GM12891 (cell line): Measurements from ENCODE around the gene FARS2.

Experiments
- PAX5 ChIP-seq: IDR thresholded peaks from 2 replicates; pipeline ENCODE4 v1.6.1; 2011; ENCODE audit warnings: low read length, moderate library complexity, mild to moderate bottlenecking; ENCODE audit not compliant: insufficient read depth, severe bottlenecking
- POLR2A ChIP-seq: IDR thresholded peaks from 2 replicates; pipeline ENCODE4 v1.6.1; 2011; ENCODE audit warnings: low read depth, low read length, control low read depth
- POLR2AphosphoS5 ChIP-seq: IDR thresholded peaks from 2 replicates; pipeline ENCODE4 v1.6.1; 2011; ENCODE audit warnings: low read depth, low read length, control low read depth
- SPI1 ChIP-seq: IDR thresholded peaks from 2 replicates; pipeline ENCODE4 v1.6.1; 2011; ENCODE audit warnings: low read depth, low read length, control low read depth
- TAF1 ChIP-seq: IDR thresholded peaks from 2 replicates; pipeline ENCODE4 v1.6.1; 2011; ENCODE audit warnings: low read depth, low read length, control low read depth

DNA sequence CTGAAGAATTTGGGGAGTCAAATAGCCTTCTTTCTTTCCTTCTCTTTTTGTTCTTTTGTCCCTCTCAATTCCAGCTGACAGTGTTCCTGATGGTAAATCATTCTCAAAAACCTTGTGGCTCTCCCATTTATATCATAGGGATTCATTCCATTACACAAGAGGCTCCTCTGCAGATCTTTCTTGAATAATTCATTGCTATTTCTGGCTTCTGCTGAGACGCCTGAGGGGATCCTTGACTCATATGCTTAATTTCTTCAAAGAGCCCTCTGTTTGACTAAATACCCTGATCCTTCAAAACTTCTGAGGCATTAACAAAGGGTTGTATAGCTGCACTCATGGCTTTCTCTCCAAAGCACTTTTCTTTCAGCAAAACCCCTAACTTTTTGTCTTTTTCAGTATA is 289.3 kb downstream of the FARS2 start:
- TF ChIP-seq POLR2AphosphoS5 (no peak), TAF1 (no peak), SPI1 (no peak), POLR2A (no peak), PAX5 (no peak)
